ENCODE results near the gene HCRTR1.
A peak's percentile ranks its signal among the peaks of the same experiment; 100 is the strongest.
"Not testable (repeated sequence)": the region's sequence is repeated elsewhere in the genome, so short reads cannot be mapped to it uniquely, and the experiment has no call there.

HCRTR1 gene

DNA sequence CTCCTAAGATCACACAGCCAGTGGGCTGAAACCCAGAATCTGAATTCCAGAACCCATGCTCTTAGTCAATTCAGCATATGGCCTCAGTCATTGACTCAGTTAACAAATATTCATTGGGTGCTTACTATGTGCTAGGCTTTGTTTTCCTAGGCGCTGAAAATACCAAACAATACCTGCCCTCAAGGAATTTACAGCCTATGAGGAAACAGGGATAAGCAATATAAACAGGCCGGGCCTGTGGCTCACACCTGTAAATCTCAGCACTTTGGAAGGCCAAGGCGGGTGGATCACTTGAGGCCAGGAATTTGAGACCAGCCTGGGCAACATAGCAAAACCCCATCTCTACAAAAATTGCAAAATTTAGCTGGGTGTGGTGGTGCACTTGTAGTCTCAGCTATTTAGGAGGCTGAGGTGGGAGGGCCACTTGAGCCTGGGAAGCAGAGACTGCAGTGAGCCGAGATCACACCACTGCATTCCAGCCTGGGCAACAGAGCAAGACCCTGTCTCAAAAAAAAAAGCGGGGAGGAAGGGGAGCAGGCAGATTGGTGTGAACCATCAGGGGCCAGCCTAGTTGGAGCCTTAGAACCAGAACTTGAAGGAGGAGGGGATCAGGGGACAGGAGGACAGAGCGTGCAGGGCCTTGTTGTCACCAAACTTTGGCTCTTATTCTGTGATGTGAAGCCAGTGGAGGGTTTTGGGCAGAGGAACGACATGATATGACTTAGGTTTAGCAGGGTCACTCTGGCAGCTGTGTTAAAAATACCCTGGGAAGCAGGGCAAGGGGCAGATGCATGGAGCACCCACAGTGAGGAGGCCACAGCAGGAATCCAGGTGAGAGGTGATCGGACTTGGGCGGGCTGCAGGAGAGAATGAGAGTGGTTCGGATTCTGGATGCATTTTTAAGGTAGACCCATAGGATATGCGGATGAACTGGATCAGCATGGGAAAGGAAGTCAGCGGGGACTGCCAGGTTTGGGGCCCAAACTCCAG, 35.4 kb upstream of the HCRTR1 start:
- DNase-seq, result no peak

DNA sequence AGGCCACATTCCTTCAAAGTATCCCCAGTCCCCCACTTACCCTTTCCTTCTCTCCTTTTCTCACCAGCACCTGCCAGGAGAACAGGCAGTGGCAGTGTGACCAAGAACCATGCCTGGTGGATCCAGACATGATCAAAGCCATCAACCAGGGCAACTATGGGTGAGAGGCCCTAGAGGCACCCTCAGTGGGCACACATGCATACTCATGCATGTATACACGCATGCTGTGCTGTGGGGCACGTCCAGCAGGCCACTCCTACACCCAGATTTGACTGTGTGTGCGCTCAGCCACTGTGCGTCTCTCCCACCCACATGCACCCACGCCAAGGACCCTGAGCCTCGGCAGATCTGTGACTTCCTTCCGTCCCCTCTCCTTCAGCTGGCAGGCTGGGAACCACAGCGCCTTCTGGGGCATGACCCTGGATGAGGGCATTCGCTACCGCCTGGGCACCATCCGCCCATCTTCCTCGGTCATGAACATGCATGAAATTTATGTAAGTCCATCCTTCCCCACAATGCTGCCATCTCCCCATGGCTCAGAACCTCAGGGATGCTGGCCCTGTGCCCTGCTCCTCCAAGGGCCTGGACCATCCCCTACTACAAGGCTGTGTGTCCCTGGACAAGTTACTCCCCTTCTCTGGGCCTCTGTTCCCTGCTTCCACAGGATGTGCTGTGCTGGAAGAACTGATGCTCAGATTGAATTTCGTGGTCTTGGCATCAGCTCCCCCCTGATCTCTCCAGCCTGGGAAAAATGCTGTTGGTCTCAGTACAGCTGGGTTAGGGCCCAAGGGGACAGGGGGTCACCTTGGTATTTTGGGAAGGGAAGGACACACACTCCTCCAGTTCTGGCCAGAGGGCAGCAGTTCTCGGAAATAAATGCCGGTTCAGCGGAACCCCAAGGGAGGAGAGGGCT, 34.2 kb upstream of the HCRTR1 start:
- no peak for DNase-seq

DNA sequence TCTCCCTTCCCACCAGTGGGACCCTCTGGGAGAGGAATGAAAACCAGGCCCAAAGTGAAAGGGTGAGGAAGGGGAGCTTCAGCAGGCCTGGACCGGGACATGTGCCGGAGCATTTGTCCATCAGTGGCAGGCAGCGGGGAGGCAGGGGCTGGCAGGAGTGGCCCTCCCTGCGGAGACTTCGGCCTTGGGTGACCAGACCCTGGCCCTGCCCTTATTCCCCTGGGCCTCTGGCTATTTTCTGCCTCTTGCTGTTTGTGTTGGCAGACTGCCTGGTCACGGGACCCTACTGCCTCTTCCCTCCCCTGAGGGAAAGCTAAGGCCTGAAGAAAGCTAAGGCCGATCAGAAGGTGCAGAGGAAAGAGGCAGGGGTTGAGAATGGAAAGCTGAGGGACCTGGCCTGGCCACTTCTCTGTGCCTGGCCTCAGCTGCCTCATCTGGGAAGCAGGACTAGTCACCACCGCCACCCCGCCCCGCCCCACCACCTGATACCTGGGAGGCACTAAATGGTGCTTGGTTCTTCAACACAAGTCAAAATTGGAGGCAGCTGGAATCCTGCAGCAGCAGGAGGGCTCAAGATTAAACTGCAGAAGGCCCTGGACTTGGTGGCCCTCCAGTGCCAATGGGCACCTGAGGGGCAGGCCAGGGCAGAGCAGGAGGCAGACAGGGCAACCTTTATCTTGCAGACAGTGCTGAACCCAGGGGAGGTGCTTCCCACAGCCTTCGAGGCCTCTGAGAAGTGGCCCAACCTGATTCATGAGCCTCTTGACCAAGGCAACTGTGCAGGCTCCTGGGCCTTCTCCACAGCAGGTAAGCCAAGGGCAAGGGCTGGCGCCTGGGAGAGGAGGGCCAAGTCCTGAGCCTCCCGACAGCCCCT, 33.3 kb upstream of the HCRTR1 start:
- DNase-seq, result peak; percentile 60

DNA sequence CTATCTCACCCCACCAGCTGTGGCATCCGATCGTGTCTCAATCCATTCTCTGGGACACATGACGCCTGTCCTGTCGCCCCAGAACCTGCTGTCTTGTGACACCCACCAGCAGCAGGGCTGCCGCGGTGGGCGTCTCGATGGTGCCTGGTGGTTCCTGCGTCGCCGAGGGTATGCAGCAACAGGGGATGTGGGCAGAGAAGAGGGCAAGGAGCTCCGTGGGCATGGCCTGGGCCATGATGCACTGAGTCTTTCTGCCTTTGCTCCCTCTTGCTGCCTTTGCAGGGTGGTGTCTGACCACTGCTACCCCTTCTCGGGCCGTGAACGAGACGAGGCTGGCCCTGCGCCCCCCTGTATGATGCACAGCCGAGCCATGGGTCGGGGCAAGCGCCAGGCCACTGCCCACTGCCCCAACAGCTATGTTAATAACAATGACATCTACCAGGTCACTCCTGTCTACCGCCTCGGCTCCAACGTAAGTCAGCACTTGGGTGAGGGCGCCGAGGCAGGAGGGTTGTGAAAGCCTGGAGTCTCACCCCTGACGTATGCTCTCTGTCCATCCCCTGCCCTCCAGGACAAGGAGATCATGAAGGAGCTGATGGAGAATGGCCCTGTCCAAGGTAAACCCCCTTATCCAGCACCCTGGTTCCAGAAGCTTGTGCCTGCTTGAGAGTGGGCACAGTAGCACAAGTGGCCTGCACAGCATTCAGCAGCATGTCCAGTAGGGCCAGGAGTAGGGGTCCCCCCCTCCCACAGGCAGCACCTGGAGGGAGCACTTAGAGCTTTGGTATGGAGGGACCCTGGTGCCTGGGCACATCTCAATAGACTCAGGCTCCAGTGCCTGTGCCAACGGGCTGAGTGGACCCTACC, 32.4 kb upstream of the HCRTR1 start:
- no peak for DNase-seq

GRCh38 chr1:31585736-31586365, 31.6 kb upstream of the HCRTR1 start:
- no peak for DNase-seq

- DNase-seq, result no peak
Observed at GRCh38 chr1:31586376-31587327, 30.8 kb upstream of the HCRTR1 start.

GRCh38 chr1:31587328-31587699, 30.2 kb upstream of the HCRTR1 start:
- DNase-seq, result not testable (repeated sequence)

DNA sequence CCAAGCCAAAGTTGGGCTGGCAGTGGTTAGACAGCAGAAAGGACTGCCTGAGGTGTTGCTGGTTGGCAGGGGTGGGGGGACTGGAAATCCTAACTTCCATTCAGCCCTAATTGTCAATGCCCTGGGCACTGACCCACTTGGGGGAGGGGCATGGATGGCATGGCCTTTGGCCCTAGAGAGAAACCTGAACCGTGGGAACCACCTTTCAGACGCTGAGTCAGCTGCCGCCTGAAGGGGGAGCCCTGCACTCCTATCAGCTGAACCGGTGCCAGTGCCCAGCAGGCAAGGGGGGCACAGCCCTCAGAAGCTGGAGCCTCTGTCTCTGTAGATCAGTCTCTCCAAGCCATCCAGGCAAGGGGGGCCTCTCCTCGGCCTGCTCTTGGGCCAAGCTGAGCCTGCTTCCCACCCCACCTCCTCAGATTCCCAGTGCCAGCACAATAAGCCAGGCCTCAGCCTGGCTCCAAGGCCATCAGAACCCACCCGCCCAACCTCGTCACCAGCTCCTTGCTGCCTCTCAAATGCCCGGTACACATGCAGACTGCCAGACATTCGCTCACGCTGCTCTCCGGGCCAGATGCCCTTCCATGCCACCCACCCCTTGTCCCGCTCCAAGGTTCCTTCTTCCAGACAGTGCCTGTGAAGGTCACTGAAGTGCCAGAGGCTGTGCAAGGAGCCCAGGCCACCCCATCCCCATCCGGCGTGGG, 29.6 kb upstream of the HCRTR1 start:
- peak; percentile 47 for DNase-seq

- DNase-seq, result peak; percentile 29
Observed at GRCh38 chr1:31588751-31589515, 28.6 kb upstream of the HCRTR1 start.

- DNase-seq, result peak; percentile 86
Observed at GRCh38 chr1:31591425-31592093, 25.9 kb upstream of the HCRTR1 start.

DNA sequence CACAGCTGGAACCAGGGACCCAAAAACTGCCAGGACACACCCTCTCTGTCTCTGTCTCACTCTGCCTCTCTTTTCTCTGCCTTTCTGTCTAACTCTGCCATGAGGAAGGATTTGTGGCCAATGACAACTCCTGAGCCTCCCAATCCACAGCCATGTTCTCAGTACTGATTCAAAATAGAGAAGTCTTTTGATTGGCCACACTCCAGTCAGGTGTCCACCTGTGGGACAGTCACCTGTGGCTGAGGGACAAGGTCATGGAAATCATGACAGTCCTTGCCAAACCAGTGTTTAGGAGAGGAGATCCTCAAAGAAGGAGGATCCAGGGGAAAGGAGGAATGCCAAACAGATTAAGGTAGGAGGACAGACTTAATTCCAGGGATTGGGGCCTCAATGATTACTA, 25.4 kb upstream of the HCRTR1 start:
- DNase-seq, result no peak

DNA sequence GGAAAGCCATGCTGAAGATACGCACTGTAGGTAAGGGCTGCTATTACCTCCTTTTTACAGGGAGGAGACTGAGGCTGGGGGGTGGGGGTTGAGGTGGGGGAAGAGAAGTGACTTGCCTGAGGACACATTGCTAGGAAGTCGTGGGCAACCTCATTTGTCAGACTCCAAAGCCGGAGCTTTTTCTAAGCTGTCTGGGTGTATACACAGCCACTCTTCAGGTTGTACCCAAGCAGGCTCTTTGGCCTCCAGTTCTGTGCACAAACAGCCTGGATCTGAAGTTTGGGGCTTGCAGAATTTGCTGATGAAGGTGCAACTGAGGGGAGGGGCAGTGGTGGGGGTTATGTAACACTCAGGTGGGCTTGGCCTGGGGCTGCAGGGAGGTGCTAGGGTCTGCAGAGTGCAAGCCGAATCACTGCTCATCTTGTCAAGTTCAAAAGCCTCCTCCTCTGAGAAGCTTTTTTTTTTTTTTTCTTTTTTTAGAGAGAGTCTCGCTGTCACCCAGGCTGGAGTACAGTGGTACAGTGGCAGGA, 24.3 kb upstream of the HCRTR1 start:
- no peak for DNase-seq

DNA sequence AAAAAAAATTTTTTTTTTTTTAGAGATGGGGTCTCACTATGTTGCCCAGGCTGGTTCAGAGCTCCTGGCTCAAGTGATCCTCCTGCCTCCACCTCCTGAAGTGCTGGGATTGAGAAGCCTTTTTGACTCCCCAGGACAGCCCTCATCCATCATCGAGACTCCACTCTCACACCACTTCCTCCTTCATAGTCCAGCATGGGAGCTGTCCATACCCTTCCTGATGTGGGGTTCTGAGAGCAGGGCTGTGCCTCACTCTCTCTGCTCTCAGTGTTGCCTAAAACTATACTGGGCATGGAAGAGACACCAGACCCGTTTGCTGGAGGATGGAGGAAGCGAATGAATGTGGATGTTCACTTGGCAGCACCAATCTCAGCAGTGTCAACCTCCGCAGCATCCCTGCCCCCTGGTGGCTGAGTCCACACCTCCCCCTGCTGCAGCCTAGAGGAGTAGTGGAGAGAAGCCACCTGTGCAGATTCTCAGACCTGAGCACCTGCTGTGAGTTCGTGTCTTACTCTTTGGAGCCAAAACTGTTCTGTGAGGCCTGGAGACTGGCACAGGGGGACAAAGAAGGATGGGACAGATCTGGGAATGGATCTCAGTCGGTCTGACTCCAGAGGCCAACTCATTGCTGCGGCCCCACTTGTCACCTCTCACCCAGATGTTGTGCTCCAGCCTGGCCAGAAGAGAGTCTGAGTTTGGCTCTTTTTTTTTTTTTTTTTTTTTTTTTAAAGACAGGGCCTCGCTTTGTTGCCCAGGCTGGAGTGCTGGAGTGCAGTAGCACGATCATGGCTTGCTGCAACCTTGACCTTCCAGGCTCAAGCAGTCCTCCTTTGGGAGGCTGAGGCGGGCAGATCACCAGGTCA, 23.5 kb upstream of the HCRTR1 start:
- peak; percentile 73 for DNase-seq

- DNase-seq, result no peak
Observed at GRCh38 chr1:31595836-31596736, 21.4 kb upstream of the HCRTR1 start.

- no peak for DNase-seq
Observed at GRCh38 chr1:31596737-31597097, 20.8 kb upstream of the HCRTR1 start.
